SK-N-SH (cell line): ENCODE measurements around the gene UQCR10. TPM values are rescaled to one million over a fixed set of nuclear protein-coding genes. Genes with fewer than 3 reads are reported as not detected.

Experiments
- CTCF ChIA-PET: fragments of 300-600, 350-600 bp; formaldehyde crosslinking; extraction: SDS; loops from one replicate; lab custom pipeline; 2021; lab: Yijun Ruan, JAX
- POLR2A ChIA-PET: fragments of 350-600 bp; sonication (Branson Sonifier 250); formaldehyde crosslinking; extraction: SDS; loops from one replicate; lab custom pipeline; 2020; ENCODE audit warnings: antibody characterized with exemption, inconsistent platforms; lab: Yijun Ruan, JAX
- DNase-seq: peaks from one replicate; pipeline ENCODE4 v3.0.0; 2012
- H2AFZ ChIP-seq: fragments of 200-600 bp; sonication (generic); 2 replicates; pipeline ENCODE4 v1.8.1; 2016; ENCODE audit warnings: antibody characterized with exemption, mild to moderate bottlenecking, low read depth
- H3F3A ChIP-seq: fragments of 200-600 bp; sonication (generic); replicated peaks from 2 replicates; pipeline ENCODE3; 2016; ENCODE audit warnings: antibody characterized with exemption, mild to moderate bottlenecking; ENCODE audit not compliant: insufficient read depth
- H3K27ac ChIP-seq, 2 experiments: fragments of 200-500 bp in 1 of 2; fragments of 200-600 bp in 1 of 2; sonication (Bioruptor generic) in 1 of 2; sonication (generic), shearing (Covaris generic) in 1 of 2; 2 replicates each; pipeline versions ENCODE4 v1.5.1 to v1.6.1; 2014 to 2016; ENCODE audit warnings: low read depth in 2 of 2, inconsistent platforms in 1 of 2, low read length in 1 of 2, mild to moderate bottlenecking in 1 of 2, mixed read lengths in 1 of 2
- H3K27me3 ChIP-seq: fragments of 200-600 bp; sonication (generic), shearing (Covaris generic); 2 replicates; pipeline ENCODE4 v1.6.1; 2016; ENCODE audit warnings: mixed run types; ENCODE audit not compliant: insufficient read depth
- H3K36me3 ChIP-seq, 2 experiments: fragments of 200-500 bp in 1 of 2; fragments of 200-600 bp in 1 of 2; sonication (Bioruptor generic) in 1 of 2; sonication (generic) in 1 of 2; replicated peaks in 1 of 2; 2 replicates each; pipeline versions ENCODE3 to v1.5.1; 2014 to 2016; ENCODE audit warnings: low read length in 1 of 2, mild to moderate bottlenecking in 1 of 2; ENCODE audit not compliant: insufficient read depth in 2 of 2, control insufficient read depth in 1 of 2
- H3K4me1 ChIP-seq, 2 experiments: fragments of 200-500 bp in 1 of 2; fragments of 200-600 bp in 1 of 2; sonication (Bioruptor generic) in 1 of 2; sonication (generic), shearing (Covaris generic) in 1 of 2; 2 replicates each; pipeline versions ENCODE4 v1.5.1 to v1.6.1; 2014 to 2016; ENCODE audit warnings: low read depth in 1 of 2, low read length in 1 of 2, mixed run types in 1 of 2; ENCODE audit not compliant: insufficient read depth in 2 of 2, control insufficient read depth in 1 of 2
- H3K4me2 ChIP-seq: fragments of 200-600 bp; sonication (generic), shearing (Covaris generic); 2 replicates; pipeline ENCODE4 v1.6.1; 2017; ENCODE audit warnings: mixed run types
- H3K4me3 ChIP-seq, 2 experiments: fragments of 200-500 bp in 1 of 2; fragments of 200-600 bp in 1 of 2; sonication (Bioruptor generic) in 1 of 2; sonication (generic), shearing (Covaris generic) in 1 of 2; 2 replicates each; pipeline versions ENCODE4 v1.5.1 to v1.8.1; 2014 to 2016; ENCODE audit warnings: low read depth in 2 of 2, inconsistent platforms in 1 of 2, low read length in 1 of 2, mild to moderate bottlenecking in 1 of 2, mixed read lengths in 1 of 2, moderate library complexity in 1 of 2
- H3K79me2 ChIP-seq: fragments of 200-600 bp; sonication (generic); 2 replicates; pipeline ENCODE4 v1.8.1; 2017; ENCODE audit warnings: mild to moderate bottlenecking; ENCODE audit not compliant: insufficient read depth
- H3K9ac ChIP-seq: fragments of 200-600 bp; sonication (generic); 2 replicates; pipeline ENCODE4 v1.6.1; 2017; ENCODE audit warnings: mixed run types
- H3K9me2 ChIP-seq: fragments of 200-600 bp; sonication (generic); 2 replicates; pipeline ENCODE4 v1.6.1; 2017; ENCODE audit warnings: mixed run types
- H3K9me3 ChIP-seq: fragments of 200-600 bp; sonication (generic); 2 replicates; pipeline ENCODE4 v1.6.1; 2017; ENCODE audit warnings: mixed run types, mild to moderate bottlenecking, moderate library complexity
- H4K20me1 ChIP-seq: fragments of 200-600 bp; sonication (generic); 2 replicates; pipeline ENCODE4 v1.6.1; 2017; ENCODE audit warnings: mild to moderate bottlenecking, mixed run types; ENCODE audit not compliant: insufficient read depth
- EP300 ChIP-seq, 2 experiments: IDR thresholded peaks; 2 replicates each; pipeline versions ENCODE4 v1.4.0 to v1.6.1; 2012; ENCODE audit warnings: borderline replicate concordance in 1 of 2, low read depth in 1 of 2, low read length in 1 of 2
- EZH2phosphoT487 ChIP-seq: fragments of 200-600 bp; sonication (generic); IDR thresholded peaks from 2 replicates; pipeline ENCODE4 v1.6.1; 2017; ENCODE audit warnings: low read depth, mixed run types, mild to moderate bottlenecking, antibody characterized with exemption, moderate library complexity, borderline replicate concordance
- FOSL2 ChIP-seq: IDR thresholded peaks from 2 replicates; pipeline ENCODE4 v1.4.0; 2012; ENCODE audit warnings: low read depth, mild to moderate bottlenecking, moderate library complexity, borderline replicate concordance
- FOXJ3 ChIP-seq: sonication (generic); formaldehyde crosslinking; IDR thresholded peaks from 2 replicates; pipeline ENCODE4 v1.5.1; 2020; ENCODE audit warnings: mild to moderate bottlenecking, missing genetic modification reagents
- JUND ChIP-seq: IDR thresholded peaks from 2 replicates; pipeline ENCODE4 v1.4.0; 2012
- NFIC ChIP-seq: IDR thresholded peaks from 2 replicates; pipeline ENCODE4 v1.4.0; 2012; ENCODE audit warnings: borderline replicate concordance
- NRF1 ChIP-seq: IDR thresholded peaks from 2 replicates; pipeline ENCODE4 v1.6.1; 2012; ENCODE audit warnings: low read depth, mild to moderate bottlenecking, low read length
- RAD21 ChIP-seq: IDR thresholded peaks from 2 replicates; pipeline ENCODE4 v1.6.1; 2012; ENCODE audit warnings: mild to moderate bottlenecking, low read length
- RCOR1 ChIP-seq: fragments of 150-350 bp; IDR thresholded peaks from 2 replicates; pipeline ENCODE4 v1.6.1; 2017; ENCODE audit warnings: antibody characterized with exemption, low read length
- RFX5 ChIP-seq: IDR thresholded peaks from 2 replicates; pipeline ENCODE4 v1.6.1; 2012; ENCODE audit warnings: mild to moderate bottlenecking, improper control_type of control experiment, low read length
- SIN3A ChIP-seq: IDR thresholded peaks from 2 replicates; pipeline ENCODE4 v1.6.1; 2012; ENCODE audit warnings: low read depth, mild to moderate bottlenecking, low read length, moderate library complexity, borderline replicate concordance
- SMC3 ChIP-seq: IDR thresholded peaks from 2 replicates; pipeline ENCODE4 v1.6.1; 2012; ENCODE audit warnings: low read depth, low read length, improper control_type of control experiment
- TAF1 ChIP-seq: IDR thresholded peaks from 2 replicates; pipeline ENCODE4 v1.6.1; 2012; ENCODE audit warnings: low read depth, mild to moderate bottlenecking, low read length, moderate library complexity, borderline replicate concordance
- TEAD4 ChIP-seq: IDR thresholded peaks from 2 replicates; pipeline ENCODE4 v1.4.0; 2012; ENCODE audit warnings: mild to moderate bottlenecking, borderline replicate concordance; ENCODE audit not compliant: insufficient read depth
- WGBS: methylation state at CpG from one replicate; pipeline ENCODE4 v1.1.6; 2017; ENCODE audit warnings: low lambda C conversion rate; 5-methylcytosine and 5-hydroxymethylcytosine counted together
- polyA plus RNA-seq, 3 experiments: library from polyadenylated mRNA; depleted of rRNA; stranded (reverse); fragments of >200 nt; gene quantifications; 2 replicates each; pipeline ENCODE4 v1.2.3, GENCODE V29; 2012
- TF ChIP-seq, protein P1 (sequence below): IDR thresholded peaks from 2 replicates; pipeline ENCODE4 v1.4.0; 2012; ENCODE audit warnings: low read depth, borderline replicate concordance
- TF ChIP-seq, protein P2 (sequence below): fragments of 200-600 bp; sonication (generic); IDR thresholded peaks from 2 replicates; pipeline ENCODE4 v1.6.1; 2017; ENCODE audit warnings: antibody characterized with exemption, mild to moderate bottlenecking, moderate library complexity
- TF ChIP-seq, protein P3 (sequence below): fragments of 150-350 bp; IDR thresholded peaks from 2 replicates; pipeline ENCODE4 v1.6.1; 2017; ENCODE audit warnings: antibody characterized with exemption, low read length, low read depth, borderline replicate concordance
- TF ChIP-seq, protein P4 (sequence below): IDR thresholded peaks from 2 replicates; pipeline ENCODE4 v1.4.0; 2012; ENCODE audit warnings: low read depth, borderline replicate concordance
- TF ChIP-seq, protein P5 (sequence below): IDR thresholded peaks from 2 replicates; pipeline ENCODE4 v1.4.0; 2012; ENCODE audit warnings: low read depth

Gene UQCR10
- polyA plus RNA-seq, 1 of the 3 experiments (the other 2 are of a cell fraction) = 248 TPM

DNA sequence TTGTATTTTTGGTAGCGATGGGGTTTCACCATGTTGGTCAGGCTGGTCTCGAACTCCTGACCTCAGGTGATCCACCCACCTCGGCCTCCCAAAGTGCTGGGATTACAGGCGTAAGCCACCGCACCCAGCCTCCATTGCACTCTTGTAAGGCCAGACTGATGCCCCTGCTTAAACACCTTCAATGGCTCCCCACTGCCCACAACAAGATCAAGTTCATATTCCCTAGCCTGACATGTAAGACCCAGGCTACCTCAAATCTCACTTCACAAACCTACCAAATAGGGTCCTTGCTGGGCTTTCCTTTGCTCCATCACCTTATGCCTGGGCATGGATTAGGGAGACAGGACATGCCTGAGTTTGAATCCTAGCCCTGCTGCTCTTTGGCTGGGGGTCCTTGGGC, 13.1 kb downstream of the UQCR10 start:
- POLR2A ChIA-PET = no interaction called here
- DNase-seq = no peak
- H3K79me2 ChIP-seq = no peaks in the 10 kb centered on the region
- peaks cover 14% of the 10 kb centered on the region for H3F3A ChIP-seq
- no peaks in the 10 kb centered on the region for H3K9me3 ChIP-seq
- 91% methylated on average over 5 of the region's 5 CpGs for WGBS
- TF ChIP-seq, protein P1, sequence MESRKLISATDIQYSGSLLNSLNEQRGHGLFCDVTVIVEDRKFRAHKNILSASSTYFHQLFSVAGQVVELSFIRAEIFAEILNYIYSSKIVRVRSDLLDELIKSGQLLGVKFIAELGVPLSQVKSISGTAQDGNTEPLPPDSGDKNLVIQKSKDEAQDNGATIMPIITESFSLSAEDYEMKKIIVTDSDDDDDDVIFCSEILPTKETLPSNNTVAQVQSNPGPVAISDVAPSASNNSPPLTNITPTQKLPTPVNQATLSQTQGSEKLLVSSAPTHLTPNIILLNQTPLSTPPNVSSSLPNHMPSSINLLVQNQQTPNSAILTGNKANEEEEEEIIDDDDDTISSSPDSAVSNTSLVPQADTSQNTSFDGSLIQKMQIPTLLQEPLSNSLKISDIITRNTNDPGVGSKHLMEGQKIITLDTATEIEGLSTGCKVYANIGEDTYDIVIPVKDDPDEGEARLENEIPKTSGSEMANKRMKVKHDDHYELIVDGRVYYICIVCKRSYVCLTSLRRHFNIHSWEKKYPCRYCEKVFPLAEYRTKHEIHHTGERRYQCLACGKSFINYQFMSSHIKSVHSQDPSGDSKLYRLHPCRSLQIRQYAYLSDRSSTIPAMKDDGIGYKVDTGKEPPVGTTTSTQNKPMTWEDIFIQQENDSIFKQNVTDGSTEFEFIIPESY = no peak
- no peaks in the 10 kb centered on the region for H3K27me3 ChIP-seq
- H3K9ac ChIP-seq = no peak overlapping the region; the same call in 1 of the 2 replicates
- 0 out of 2 replicates have a peak overlapping the region, but pooled peaks have one; percentile 15 for H2AFZ ChIP-seq
- peak overlapping the region in 1 of 2 experiments; percentile 90; a peak in 2 of 4 replicates for H3K27ac ChIP-seq
- no peaks in the 10 kb centered on the region for H4K20me1 ChIP-seq
- no peaks in the 10 kb centered on the region for H3K36me3 ChIP-seq
- H3K4me1 ChIP-seq = peaks cover 9 to 29% of the 10 kb centered on the region in 2 experiments; a peak in 3 of 4 replicates
- H3K9me2 ChIP-seq = no peaks in the 10 kb centered on the region
- H3K4me3 ChIP-seq = no peak overlapping the region
- CTCF ChIA-PET = interaction anchor here (1.3 to 2.1 kb wide), 2 partner anchors 144 to 155 kb away, joined by 5 read pairs; no protein-coding TSS in a partner anchor
- H3K4me2 ChIP-seq = peak overlapping the region; percentile 49

DNA sequence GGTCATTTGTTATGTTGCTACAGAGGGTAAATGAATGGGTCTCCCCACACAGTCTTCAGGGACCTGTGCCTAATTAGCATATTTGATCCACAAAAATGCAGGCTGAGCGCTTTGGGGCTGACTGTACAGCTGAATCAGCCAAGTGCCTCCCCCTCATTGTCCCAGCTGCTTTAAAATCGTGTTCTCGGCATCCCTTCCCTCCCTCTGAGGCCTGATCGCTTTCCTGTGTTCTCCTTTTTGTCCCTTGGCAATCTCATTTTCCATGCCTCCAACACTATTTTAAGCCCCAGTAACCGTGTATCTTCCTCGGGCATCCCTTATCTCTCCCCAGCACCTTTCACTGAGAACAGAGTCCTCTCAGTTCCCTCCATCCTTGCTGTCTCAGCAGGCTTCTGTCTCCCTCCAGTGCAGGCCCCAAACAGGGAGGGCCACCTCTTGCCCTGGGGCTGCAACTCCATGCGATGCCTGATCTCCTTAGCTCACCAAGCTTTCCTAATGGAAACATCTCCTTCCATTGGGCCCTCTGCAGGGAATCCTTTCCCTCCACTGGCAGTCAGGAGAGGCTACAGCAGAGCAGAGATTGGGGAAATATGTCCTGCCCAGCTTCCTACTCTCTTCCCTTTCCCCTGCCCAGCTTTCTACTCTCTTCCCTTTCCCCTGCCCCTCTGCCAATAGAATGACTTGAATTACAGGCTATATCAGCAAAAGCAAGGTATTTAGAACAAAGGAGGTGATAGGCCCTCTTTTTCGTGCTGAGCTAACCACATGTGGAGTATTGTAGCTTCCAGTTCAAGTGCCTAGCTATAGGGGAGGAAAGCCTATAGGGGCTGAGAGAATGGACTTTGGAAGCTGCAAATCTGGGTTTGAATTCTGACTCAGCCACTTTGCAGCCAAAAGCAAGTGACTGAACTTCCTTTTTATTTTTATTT, 13.8 kb downstream of the UQCR10 start:
- 20% methylated on average over 8 of the region's 8 CpGs for WGBS
- Histone ChIP-seq H3K4me1 (peaks cover 9 to 29% of the 10 kb centered on the region in 2 experiments; a peak in 3 of 4 replicates), H3K4me2 (peak overlapping the region; percentile 49), H3F3A (peaks cover 14% of the 10 kb centered on the region), H2AFZ (peak overlapping the region; percentile 15; the same call in 1 of the 2 replicates), H3K79me2 (no peaks in the 10 kb centered on the region), H3K9me3 (no peaks in the 10 kb centered on the region), H3K9me2 (no peaks in the 10 kb centered on the region), H4K20me1 (no peaks in the 10 kb centered on the region), H3K9ac (peak overlapping the region; percentile 69), H3K27me3 (no peaks in the 10 kb centered on the region), H3K27ac (peak overlapping the region; percentile 58 to 90), H3K36me3 (no peaks in the 10 kb centered on the region), H3K4me3 (no peak overlapping the region)
- DNase-seq = peak; percentile 26
- POLR2A ChIA-PET = interaction anchor here (1.1 kb wide), 1 partner anchor 14 kb away, joined by 3 read pairs; the partner anchor contains the start of genes UQCR10 and ZMAT5
- CTCF ChIA-PET = interaction anchor here (0.7 to 2.1 kb wide), 5 partner anchors 57 to 224 kb away, joined by 3 to 6 read pairs (median 5); no protein-coding TSS in a partner anchor
- TF ChIP-seq NRF1 (no peak), SIN3A (peak; percentile 52; the same call in 1 of the 2 replicates), TAF1 (no peak), EZH2phosphoT487 (no peak), NFIC (peak; percentile 65), SMC3 (no peak), FOXJ3 (CRISPR knock-in tag) (no peak), RFX5 (no peak), RCOR1 (no peak), JUND (peak; percentile 81), RAD21 (no peak), FOSL2 (peak; percentile 94), TEAD4 (0 out of 2 replicates have a peak, but pooled peaks have one; percentile 51), EP300 (IDR thresholded peaks at IDR 0.05; ENCODE audit: borderline replicate concordance in 1 of 2, low read depth in 1 of 2, low read length in 1 of 2) (0 out of 4 replicates have a peak, but pooled peaks of 1 of the 2 experiments have one; percentile 41)
- TF ChIP-seq, protein P2, sequence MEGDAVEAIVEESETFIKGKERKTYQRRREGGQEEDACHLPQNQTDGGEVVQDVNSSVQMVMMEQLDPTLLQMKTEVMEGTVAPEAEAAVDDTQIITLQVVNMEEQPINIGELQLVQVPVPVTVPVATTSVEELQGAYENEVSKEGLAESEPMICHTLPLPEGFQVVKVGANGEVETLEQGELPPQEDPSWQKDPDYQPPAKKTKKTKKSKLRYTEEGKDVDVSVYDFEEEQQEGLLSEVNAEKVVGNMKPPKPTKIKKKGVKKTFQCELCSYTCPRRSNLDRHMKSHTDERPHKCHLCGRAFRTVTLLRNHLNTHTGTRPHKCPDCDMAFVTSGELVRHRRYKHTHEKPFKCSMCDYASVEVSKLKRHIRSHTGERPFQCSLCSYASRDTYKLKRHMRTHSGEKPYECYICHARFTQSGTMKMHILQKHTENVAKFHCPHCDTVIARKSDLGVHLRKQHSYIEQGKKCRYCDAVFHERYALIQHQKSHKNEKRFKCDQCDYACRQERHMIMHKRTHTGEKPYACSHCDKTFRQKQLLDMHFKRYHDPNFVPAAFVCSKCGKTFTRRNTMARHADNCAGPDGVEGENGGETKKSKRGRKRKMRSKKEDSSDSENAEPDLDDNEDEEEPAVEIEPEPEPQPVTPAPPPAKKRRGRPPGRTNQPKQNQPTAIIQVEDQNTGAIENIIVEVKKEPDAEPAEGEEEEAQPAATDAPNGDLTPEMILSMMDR = no peak
- TF ChIP-seq, protein P3, sequence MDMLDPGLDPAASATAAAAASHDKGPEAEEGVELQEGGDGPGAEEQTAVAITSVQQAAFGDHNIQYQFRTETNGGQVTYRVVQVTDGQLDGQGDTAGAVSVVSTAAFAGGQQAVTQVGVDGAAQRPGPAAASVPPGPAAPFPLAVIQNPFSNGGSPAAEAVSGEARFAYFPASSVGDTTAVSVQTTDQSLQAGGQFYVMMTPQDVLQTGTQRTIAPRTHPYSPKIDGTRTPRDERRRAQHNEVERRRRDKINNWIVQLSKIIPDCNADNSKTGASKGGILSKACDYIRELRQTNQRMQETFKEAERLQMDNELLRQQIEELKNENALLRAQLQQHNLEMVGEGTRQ = no peak
- TF ChIP-seq, protein P4, sequence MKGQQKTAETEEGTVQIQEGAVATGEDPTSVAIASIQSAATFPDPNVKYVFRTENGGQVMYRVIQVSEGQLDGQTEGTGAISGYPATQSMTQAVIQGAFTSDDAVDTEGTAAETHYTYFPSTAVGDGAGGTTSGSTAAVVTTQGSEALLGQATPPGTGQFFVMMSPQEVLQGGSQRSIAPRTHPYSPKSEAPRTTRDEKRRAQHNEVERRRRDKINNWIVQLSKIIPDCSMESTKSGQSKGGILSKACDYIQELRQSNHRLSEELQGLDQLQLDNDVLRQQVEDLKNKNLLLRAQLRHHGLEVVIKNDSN = no peak
- TF ChIP-seq, protein P5, sequence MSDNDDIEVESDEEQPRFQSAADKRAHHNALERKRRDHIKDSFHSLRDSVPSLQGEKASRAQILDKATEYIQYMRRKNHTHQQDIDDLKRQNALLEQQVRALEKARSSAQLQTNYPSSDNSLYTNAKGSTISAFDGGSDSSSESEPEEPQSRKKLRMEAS = peak; percentile 54
